Skeletal muscle tissue (tissue), 4 donors: ENCODE measurements around the gene GOLGB1. TPM values are rescaled to one million over a fixed set of nuclear protein-coding genes. Genes with fewer than 3 reads are reported as not detected.

ENCODE experiments used
- H3K27ac ChIP-seq: one replicate; pipeline ENCODE4 v1.7.0; 2013; ENCODE audit warnings: mild to moderate bottlenecking, low read depth, low read length, inconsistent platforms
- H3K27me3 ChIP-seq, 3 donors: one replicate each; pipeline ENCODE4 v1.7.0; 2013; ENCODE audit warnings: low read length in 3 of 3; ENCODE audit not compliant: control insufficient read depth in 3 of 3, insufficient read depth in 3 of 3
- H3K36me3 ChIP-seq, 3 donors: one replicate each; pipeline ENCODE4 v1.7.0; 2013; ENCODE audit warnings: low read length in 3 of 3; ENCODE audit not compliant: control insufficient read depth in 3 of 3, insufficient read depth in 3 of 3
- H3K4me1 ChIP-seq, 3 donors: one replicate each; pipeline ENCODE4 v1.7.0; 2013; ENCODE audit warnings: low read length in 3 of 3, mild to moderate bottlenecking in 3 of 3; ENCODE audit not compliant: control insufficient read depth in 3 of 3, insufficient read depth in 3 of 3
- H3K4me3 ChIP-seq, 3 donors: one replicate each; pipeline ENCODE4 v1.7.0; 2013; ENCODE audit warnings: low read length in 3 of 3
- H3K9ac ChIP-seq, 3 donors: one replicate each; pipeline ENCODE4 v1.7.0; 2013; ENCODE audit warnings: low read length in 3 of 3, mild to moderate bottlenecking in 3 of 3, moderate library complexity in 2 of 3, low read depth in 1 of 3
- H3K9me3 ChIP-seq, 3 donors: one replicate each; pipeline ENCODE4 v1.7.0; 2013; ENCODE audit warnings: low read length in 3 of 3; ENCODE audit not compliant: control insufficient read depth in 3 of 3
- total RNA-seq: library from RNA; depleted of rRNA; stranded (reverse); fragments of >200 nt; gene quantifications from one replicate; pipeline ENCODE4 v1.2.3, GENCODE V29; 2014
- donor health status: Osteomylitis.

GOLGB1 gene
- total RNA-seq, 1 donor from 2014 or later = 20.4 TPM

GRCh38 chr3:121769246-121769645 is 19.7 kb upstream of the GOLGB1 start:
- H3K36me3 ChIP-seq = peaks cover 9 to 24% (median 23%) of the 10 kb centered on the region in 3 donors
- no peak overlapping the region for H3K9ac ChIP-seq
- H3K9me3 ChIP-seq = no peaks in the 10 kb centered on the region
- no peak overlapping the region for H3K4me3 ChIP-seq
- no peaks in the 10 kb centered on the region for H3K4me1 ChIP-seq
- no peak overlapping the region for H3K27ac ChIP-seq
- H3K27me3 ChIP-seq = no peaks in the 10 kb centered on the region

GRCh38 chr3:121768452-121768851 is 18.9 kb upstream of the GOLGB1 start:
- Histone ChIP-seq H3K4me3 (no peak overlapping the region), H3K27me3 (no peaks in the 10 kb centered on the region), H3K4me1 (no peaks in the 10 kb centered on the region), H3K9me3 (no peaks in the 10 kb centered on the region), H3K36me3 (peaks cover 9 to 22% (median 18%) of the 10 kb centered on the region in 3 donors), H3K27ac (no peak overlapping the region), H3K9ac (no peak overlapping the region)

- Histone ChIP-seq H3K4me3 (no peak overlapping the region), H3K9me3 (no peaks in the 10 kb centered on the region), H3K4me1 (no peaks in the 10 kb centered on the region), H3K36me3 (no peaks in the 10 kb centered on the region), H3K9ac (no peak overlapping the region), H3K27ac (no peak overlapping the region), H3K27me3 (peaks cover 0 to 4% (median 0%) of the 10 kb centered on the region in 3 donors)
Observed at GRCh38 chr3:121759541-121760202, 10.1 kb upstream of the GOLGB1 start.

GRCh38 chr3:121758727-121759450 is 9.3 kb upstream of the GOLGB1 start:
- no peaks in the 10 kb centered on the region for H3K4me1 ChIP-seq
- no peak overlapping the region for H3K9ac ChIP-seq
- H3K9me3 ChIP-seq = no peaks in the 10 kb centered on the region
- H3K36me3 ChIP-seq = no peaks in the 10 kb centered on the region
- peaks cover 0 to 4% (median 0%) of the 10 kb centered on the region in 3 donors for H3K27me3 ChIP-seq
- H3K27ac ChIP-seq = no peak overlapping the region
- H3K4me3 ChIP-seq = no peak overlapping the region

- H3K9ac ChIP-seq = no peak overlapping the region
- no peaks in the 10 kb centered on the region for H3K4me1 ChIP-seq
Observed at GRCh38 chr3:121757812-121758545, 8.4 kb upstream of the GOLGB1 start.

GRCh38 chr3:121757087-121757811 is 7.7 kb upstream of the GOLGB1 start:
- Histone ChIP-seq H3K4me3 (no peak overlapping the region), H3K9me3 (no peaks in the 10 kb centered on the region), H3K9ac (no peak overlapping the region), H3K4me1 (no peaks in the 10 kb centered on the region), H3K27me3 (peaks cover 0 to 4% (median 0%) of the 10 kb centered on the region in 3 donors), H3K36me3 (no peaks in the 10 kb centered on the region), H3K27ac (no peak overlapping the region)

More at GRCh38 chr3:121757812-121758545, 8.4 kb upstream of the GOLGB1 start:
- H3K36me3 ChIP-seq = no peaks in the 10 kb centered on the region
- H3K9me3 ChIP-seq = no peaks in the 10 kb centered on the region
- H3K4me3 ChIP-seq = no peak overlapping the region
- peaks cover 0 to 4% (median 0%) of the 10 kb centered on the region in 3 donors for H3K27me3 ChIP-seq
- no peak overlapping the region for H3K27ac ChIP-seq

GRCh38 chr3:121752772-121753171 is 3.2 kb upstream of the GOLGB1 start:
- H3K27ac ChIP-seq = no peak overlapping the region
- H3K4me1 ChIP-seq = peaks cover 14 to 20% (median 15%) of the 10 kb centered on the region in 3 donors
- H3K4me3 ChIP-seq = no peak overlapping the region
- no peak overlapping the region for H3K9ac ChIP-seq
- no peaks in the 10 kb centered on the region for H3K36me3 ChIP-seq
- H3K9me3 ChIP-seq = no peaks in the 10 kb centered on the region
- no peaks in the 10 kb centered on the region for H3K27me3 ChIP-seq

- Histone ChIP-seq H3K36me3 (no peaks in the 10 kb centered on the region), H3K4me3 (no peak overlapping the region), H3K27me3 (no peaks in the 10 kb centered on the region), H3K27ac (no peak overlapping the region), H3K9me3 (no peaks in the 10 kb centered on the region), H3K4me1 (peaks cover 17 to 20% (median 19%) of the 10 kb centered on the region in 3 donors), H3K9ac (no peak overlapping the region)
Observed at GRCh38 chr3:121752261-121752660, 2.7 kb upstream of the GOLGB1 start.

- no peaks in the 10 kb centered on the region for H3K9me3 ChIP-seq
- peak overlapping the region; percentile 87 to 99 (median 95) for H3K4me3 ChIP-seq
- peak overlapping the region; percentile 98 for H3K27ac ChIP-seq
- no peaks in the 10 kb centered on the region for H3K27me3 ChIP-seq
- H3K4me1 ChIP-seq = peaks cover 17 to 20% (median 19%) of the 10 kb centered on the region in 3 donors
- peak overlapping the region; percentile 71 to 97 (median 83) for H3K9ac ChIP-seq
- no peaks in the 10 kb centered on the region for H3K36me3 ChIP-seq
Observed at GRCh38 chr3:121750087-121750415, 510 bp upstream of the GOLGB1 start.
